ENCODE measurements around the gene BFSP2.
"Not testable (repeated sequence)": the region's sequence is repeated elsewhere in the genome, so short reads cannot be mapped to it uniquely, and the experiment has no call there.

Gene BFSP2

DNA sequence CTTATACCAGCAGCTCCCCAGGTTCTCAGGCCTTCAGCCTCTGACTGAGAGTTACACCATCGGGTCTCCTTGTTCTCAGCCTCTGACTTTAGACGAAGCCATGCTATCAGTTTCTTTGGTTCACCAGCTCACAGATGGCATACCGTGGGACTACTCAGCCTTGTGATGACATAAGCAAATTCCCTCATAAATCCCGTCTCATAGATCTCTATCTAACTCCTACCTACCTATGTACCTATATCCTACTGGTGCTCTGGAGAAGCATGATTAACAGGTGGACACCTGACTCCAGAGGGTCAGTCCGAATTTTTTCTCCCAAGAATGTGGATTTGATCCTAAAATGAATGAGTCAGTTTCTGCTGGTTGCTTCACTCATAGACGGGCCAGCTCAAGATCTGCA is 114.6 kb downstream of the BFSP2 start:
- Mint-ChIP-seq H3K27me3 (ENCODE audit: low read depth) (no peaks in the 10 kb centered on the region), H3K4me3 (no peak overlapping the region), H3K36me3 (ENCODE audit: low read depth) (no peaks in the 10 kb centered on the region), H3K9me3 (no peaks in the 10 kb centered on the region), H3K27ac (no peak overlapping the region), H3K4me1 (no peaks in the 10 kb centered on the region)
- no peak for TF ChIP-seq CTCF (IDR thresholded peaks at IDR 0.05; ENCODE audit: unreplicated experiment in 3 of 3)

- Mint-ChIP-seq H3K27ac (no peak overlapping the region), H3K4me3 (no peak overlapping the region), H3K4me1 (no peaks in the 10 kb centered on the region), H3K36me3 (ENCODE audit: low read depth) (no peaks in the 10 kb centered on the region), H3K9me3 (no peaks in the 10 kb centered on the region), H3K27me3 (ENCODE audit: low read depth) (no peaks in the 10 kb centered on the region)
- TF ChIP-seq CTCF (IDR thresholded peaks at IDR 0.05; ENCODE audit: unreplicated experiment in 3 of 3), result no peak
Observed at GRCh38 chr3:133515127-133515526, 115.3 kb downstream of the BFSP2 start.

GRCh38 chr3:133520286-133520685 is 120.4 kb downstream of the BFSP2 start:
- H3K4me3 Mint-ChIP-seq, result no peak overlapping the region
- no peak overlapping the region for H3K27ac Mint-ChIP-seq
- no peaks in the 10 kb centered on the region for H3K27me3 Mint-ChIP-seq (ENCODE audit: low read depth)
- H3K4me1 Mint-ChIP-seq, result peaks cover under 1% of the 10 kb centered on the region
- no peaks in the 10 kb centered on the region for H3K9me3 Mint-ChIP-seq
- TF ChIP-seq CTCF (IDR thresholded peaks at IDR 0.05; ENCODE audit: unreplicated experiment in 3 of 3), result no peak
- H3K36me3 Mint-ChIP-seq (ENCODE audit: low read depth), result no peaks in the 10 kb centered on the region

DNA sequence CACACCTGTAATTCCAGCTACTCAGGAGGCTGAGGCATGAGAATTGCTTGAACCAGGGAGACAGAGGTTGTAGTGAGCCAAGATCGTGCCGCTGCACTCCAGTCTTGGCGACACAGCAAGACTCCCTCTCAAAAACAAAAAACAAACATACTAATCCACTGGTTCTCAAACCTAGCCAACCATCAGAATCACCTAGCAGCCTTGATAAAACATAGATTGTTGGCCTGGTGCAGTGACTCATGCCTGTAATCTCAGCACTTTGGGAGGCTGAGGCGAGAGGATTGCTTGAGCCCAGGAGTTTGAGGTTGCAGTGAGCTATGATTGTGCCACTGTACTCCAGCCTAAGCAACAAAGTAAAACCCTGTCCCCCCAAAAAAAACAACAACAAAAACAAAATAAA is 121.1 kb downstream of the BFSP2 start:
- not testable (repeated sequence) for H3K27ac Mint-ChIP-seq; H3K9me3 Mint-ChIP-seq; H3K27me3 Mint-ChIP-seq (ENCODE audit: low read depth); H3K4me1 Mint-ChIP-seq; H3K36me3 Mint-ChIP-seq (ENCODE audit: low read depth); H3K4me3 Mint-ChIP-seq

DNA sequence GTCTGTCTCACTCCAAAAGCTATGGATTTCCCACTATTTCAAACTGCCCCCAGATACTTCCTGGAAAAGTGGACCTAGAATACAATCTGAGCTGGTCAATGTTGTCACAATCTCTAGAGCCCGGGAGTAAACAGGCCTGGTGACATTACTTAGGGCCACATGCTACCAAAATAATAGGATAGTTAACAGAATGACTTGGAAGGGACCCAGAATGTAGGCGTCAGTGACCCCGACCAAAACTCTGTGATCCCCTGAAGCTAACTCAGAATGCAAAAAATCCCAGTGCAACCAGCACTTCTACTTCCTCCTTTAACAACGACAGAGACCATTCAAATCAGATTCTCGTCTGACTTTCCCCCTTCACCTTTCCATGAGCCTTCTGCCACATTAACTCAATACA is 122.1 kb downstream of the BFSP2 start:
- Mint-ChIP-seq H3K9me3 (no peaks in the 10 kb centered on the region), H3K4me3 (no peak overlapping the region), H3K4me1 (peaks cover 8% of the 10 kb centered on the region), H3K36me3 (ENCODE audit: low read depth) (no peaks in the 10 kb centered on the region), H3K27me3 (ENCODE audit: low read depth) (no peaks in the 10 kb centered on the region), H3K27ac (no peak overlapping the region)
- no peak for TF ChIP-seq CTCF (IDR thresholded peaks at IDR 0.05; ENCODE audit: unreplicated experiment in 3 of 3)

DNA sequence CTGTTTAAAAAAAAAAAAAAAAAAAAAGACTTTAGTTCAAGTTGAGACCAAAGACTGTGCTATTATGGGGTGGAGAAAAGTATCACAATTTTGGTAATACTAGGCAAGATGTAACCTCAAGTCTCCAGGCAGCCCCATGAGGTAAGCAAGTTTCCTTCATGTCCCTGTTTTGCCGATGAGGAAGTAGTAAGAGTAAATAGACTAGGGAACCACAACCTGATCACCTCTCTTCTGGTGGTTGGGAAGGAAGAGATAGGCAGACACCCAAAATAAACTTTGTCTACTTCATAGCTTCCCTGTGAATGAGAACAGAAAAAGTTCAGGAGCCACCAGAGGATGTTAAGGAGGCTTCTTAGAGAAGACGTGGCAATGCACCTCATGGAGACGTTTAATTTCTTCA is 123.9 kb downstream of the BFSP2 start:
- H3K36me3 Mint-ChIP-seq (ENCODE audit: low read depth); H3K27ac Mint-ChIP-seq; H3K27me3 Mint-ChIP-seq (ENCODE audit: low read depth); H3K9me3 Mint-ChIP-seq; H3K4me3 Mint-ChIP-seq: not testable (repeated sequence)
- peaks cover 16% of the 10 kb centered on the region for H3K4me1 Mint-ChIP-seq

All from nephron (organoid).